Common myeloid progenitor, CD34-positive (primary cell): ENCODE results near the gene EFNA5.

Source experiments
- CTCF ChIA-PET: fragments of 350-600 bp; sonication (Branson Sonifier 250); formaldehyde crosslinking; loops from one replicate; lab custom pipeline; 2021; ENCODE audit warnings: antibody characterized with exemption; lab: Charles Lee
- POLR2A ChIA-PET: fragments of 350-600 bp; sonication (Branson Sonifier 250); formaldehyde crosslinking; loops from one replicate; lab custom pipeline; 2021; ENCODE audit warnings: antibody characterized with exemption; lab: Charles Lee
- DNase-seq, 3 donors: peaks; one replicate each; pipeline versions ENCODE4 v3.0.0 to v3.0.0-alpha.2; 2013
- H3K27ac ChIP-seq, 2 experiments: 1 replicate in 1 of 2; 2 replicates in 1 of 2; pipeline ENCODE4 v1.7.0; 2013; ENCODE audit warnings: inconsistent platforms in 2 of 2, low read length in 2 of 2, mild to moderate bottlenecking in 2 of 2, low read depth in 1 of 2, moderate library complexity in 1 of 2; ENCODE audit not compliant: severe bottlenecking in 2 of 2, insufficient read depth in 1 of 2, poor library complexity in 1 of 2
- H3K27me3 ChIP-seq, 5 experiments: replicated peaks in 2 of 5; 1 replicate in 3 of 5; 2 replicates in 2 of 5; pipeline versions ENCODE4 v1.6.1 to v1.7.0; 2013; ENCODE audit warnings: low read length in 4 of 5, mild to moderate bottlenecking in 2 of 5, moderate library complexity in 2 of 5, inconsistent platforms in 1 of 5; ENCODE audit not compliant: insufficient read depth in 5 of 5, control insufficient read depth in 4 of 5
- H3K36me3 ChIP-seq, 4 experiments: 1 replicate in 2 of 4; 2 replicates in 2 of 4; pipeline versions ENCODE4 v1.6.1 to v1.7.0; 2013; ENCODE audit warnings: low read length in 3 of 4, control low read depth in 1 of 4, mild to moderate bottlenecking in 1 of 4; ENCODE audit not compliant: control insufficient read depth in 4 of 4, insufficient read depth in 4 of 4
- H3K4me1 ChIP-seq, 4 experiments: 1 replicate in 3 of 4; 2 replicates in 1 of 4; pipeline versions ENCODE4 v1.6.1 to v1.7.1; 2013; ENCODE audit warnings: low read length in 3 of 4, mild to moderate bottlenecking in 3 of 4, control low read depth in 1 of 4, inconsistent platforms in 1 of 4, moderate library complexity in 1 of 4; ENCODE audit not compliant: control insufficient read depth in 4 of 4, insufficient read depth in 4 of 4; ENCODE audit errors: control extremely low read depth in 1 of 4
- H3K4me3 ChIP-seq, 7 experiments: 1 replicate in 4 of 7; 2 replicates in 3 of 7; pipeline versions ENCODE4 v1.5.1 to v1.7.0; 2013; ENCODE audit warnings: mild to moderate bottlenecking in 7 of 7, low read length in 6 of 7, moderate library complexity in 6 of 7, inconsistent platforms in 2 of 7, low read depth in 2 of 7, control low read depth in 1 of 7; ENCODE audit not compliant: insufficient read depth in 4 of 7, control insufficient read depth in 1 of 7; ENCODE audit errors: extremely low read depth in 1 of 7
- H3K9me3 ChIP-seq, 5 experiments: 1 replicate in 4 of 5; 2 replicates in 1 of 5; pipeline versions ENCODE4 v1.6.1 to v1.7.1; 2013; ENCODE audit warnings: low read length in 4 of 5, mild to moderate bottlenecking in 2 of 5, inconsistent platforms in 1 of 5, low read depth in 1 of 5, moderate library complexity in 1 of 5; ENCODE audit not compliant: control insufficient read depth in 4 of 5, insufficient read depth in 2 of 5; ENCODE audit errors: control extremely low read depth in 1 of 5
- WGBS: methylation state at CpG from one replicate; pipeline ENCODE4 v1.1.5; 2013; ENCODE audit not compliant: insufficient coverage; 5-methylcytosine and 5-hydroxymethylcytosine counted together

EFNA5 gene

GRCh38 chr5:107331882-107332281 is 338.9 kb downstream of the EFNA5 start:
- CTCF ChIA-PET: no interaction called here
- Histone ChIP-seq H3K9me3 (no peaks in the 10 kb centered on the region), H3K27me3 (no peaks in the 10 kb centered on the region), H3K36me3 (no peaks in the 10 kb centered on the region), H3K4me1 (no peaks in the 10 kb centered on the region), H3K4me3 (no peak overlapping the region), H3K27ac (no peak overlapping the region)
- POLR2A ChIA-PET: no interaction called here
- WGBS: no CpG with 5 or more reads among the region's 2 CpGs
- no peak for DNase-seq

DNA sequence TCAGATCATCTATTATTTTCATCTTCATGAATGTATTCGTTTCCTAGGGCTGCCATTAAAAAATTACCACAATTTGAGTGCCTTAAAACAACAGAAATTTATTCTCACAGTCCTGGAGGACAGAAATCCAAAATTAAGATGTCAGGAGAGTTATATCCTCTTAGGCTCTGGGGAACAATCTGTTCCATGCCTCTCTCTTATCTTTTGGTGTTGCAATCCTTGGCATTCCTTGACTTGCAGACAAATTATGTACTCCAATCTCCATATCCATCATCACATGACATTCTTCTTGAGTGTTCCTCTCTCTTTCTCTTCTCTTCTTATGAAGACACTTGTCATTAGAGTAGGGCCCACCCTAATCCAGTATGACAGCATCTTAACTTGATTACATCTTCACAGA is 339.4 kb downstream of the EFNA5 start:
- WGBS: 80% methylated on average over 1 of the region's 1 CpG

GRCh38 chr5:107330903-107331302 is 339.8 kb downstream of the EFNA5 start:
- no peaks in the 10 kb centered on the region for H3K36me3 ChIP-seq
- no peaks in the 10 kb centered on the region for H3K27me3 ChIP-seq
- POLR2A ChIA-PET: no interaction called here
- no peaks in the 10 kb centered on the region for H3K4me1 ChIP-seq
- CTCF ChIA-PET: no interaction called here
- no peak for DNase-seq
- WGBS: 76% methylated on average over 4 of the region's 9 CpGs
- no peaks in the 10 kb centered on the region for H3K9me3 ChIP-seq
- H3K27ac ChIP-seq: no peak overlapping the region
- no peak overlapping the region for H3K4me3 ChIP-seq

More for the DNA sequence above, 339.4 kb downstream of the EFNA5 start:
- ChIA-PET POLR2A (no interaction called here), CTCF (no interaction called here)
- DNase-seq: no peak
- no peak overlapping the region for H3K4me3 ChIP-seq
- no peak overlapping the region for H3K27ac ChIP-seq
- H3K36me3 ChIP-seq: no peaks in the 10 kb centered on the region
- no peaks in the 10 kb centered on the region for H3K9me3 ChIP-seq
- H3K4me1 ChIP-seq: no peaks in the 10 kb centered on the region
- no peaks in the 10 kb centered on the region for H3K27me3 ChIP-seq

DNA sequence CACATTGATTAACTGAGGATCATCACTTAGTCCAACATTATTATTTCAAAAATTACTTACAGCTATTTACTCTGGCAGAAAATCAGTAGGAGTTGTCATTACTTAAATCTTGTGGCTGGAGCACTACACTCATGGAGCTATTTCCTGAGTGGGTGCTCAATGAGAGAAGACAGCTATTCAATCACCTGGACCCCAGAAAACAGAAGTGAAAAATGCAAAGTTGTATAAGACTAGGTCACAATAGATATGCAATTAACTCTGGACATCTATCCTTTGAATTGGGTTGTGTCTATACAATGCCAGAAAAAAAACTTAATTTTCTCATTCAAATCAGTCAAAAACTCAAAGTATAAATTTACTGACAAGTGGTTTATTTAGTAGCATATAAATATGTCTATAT is 340.9 kb downstream of the EFNA5 start:
- Histone ChIP-seq H3K27ac (no peak overlapping the region), H3K9me3 (no peaks in the 10 kb centered on the region), H3K4me3 (no peak overlapping the region), H3K4me1 (no peaks in the 10 kb centered on the region), H3K27me3 (no peaks in the 10 kb centered on the region), H3K36me3 (no peaks in the 10 kb centered on the region)
- POLR2A ChIA-PET: no interaction called here
- DNase-seq: no peak
- CTCF ChIA-PET: no interaction called here
